CD14-positive monocyte (primary cell): Measurements from ENCODE around the gene CARD6. TPM values are rescaled to one million over a fixed set of nuclear protein-coding genes. Genes with fewer than 3 reads are reported as not detected.

Experiments used
- DNase-seq, 3 donors: peaks; one replicate each; pipeline ENCODE4 v3.0.0-alpha.2; 2011 to 2022
- H2AFZ ChIP-seq: 2 replicates; pipeline ENCODE4 v1.6.0; 2012; ENCODE audit warnings: mild to moderate bottlenecking, low read depth, low read length, inconsistent platforms; ENCODE audit not compliant: insufficient read depth, poor library complexity, severe bottlenecking
- H3K27ac ChIP-seq, 2 donors: 1 replicate in 1 of 2; 2 replicates in 1 of 2; pipeline ENCODE4 v1.5.1; 2012 to 2013; ENCODE audit warnings: low read length in 2 of 2, control low read depth in 1 of 2, inconsistent platforms in 1 of 2, low read depth in 1 of 2, mild to moderate bottlenecking in 1 of 2
- H3K27me3 ChIP-seq, 2 donors: one replicate each; pipeline versions ENCODE4 v1.6.0 to v1.6.1; 2011 to 2013; ENCODE audit warnings: low read length in 2 of 2; ENCODE audit not compliant: control insufficient read depth in 2 of 2, insufficient read depth in 2 of 2
- H3K36me3 ChIP-seq, 2 donors: replicated peaks in 1 of 2; 1 replicate in 1 of 2; 2 replicates in 1 of 2; pipeline versions ENCODE4 v1.5.1 to v1.6.1; 2012 to 2013; ENCODE audit warnings: low read length in 2 of 2, control low read depth in 1 of 2, inconsistent platforms in 1 of 2, mild to moderate bottlenecking in 1 of 2; ENCODE audit not compliant: insufficient read depth in 2 of 2, control insufficient read depth in 1 of 2
- H3K4me1 ChIP-seq, 2 donors: 1 replicate in 1 of 2; 2 replicates in 1 of 2; pipeline versions ENCODE4 v1.5.1 to v1.6.1; 2012 to 2013; ENCODE audit warnings: low read length in 2 of 2, control low read depth in 1 of 2, inconsistent platforms in 1 of 2, mild to moderate bottlenecking in 1 of 2, moderate library complexity in 1 of 2; ENCODE audit not compliant: insufficient read depth in 2 of 2, control insufficient read depth in 1 of 2
- H3K4me2 ChIP-seq: replicated peaks from 2 replicates; pipeline ENCODE3; 2012; ENCODE audit warnings: low read length, moderate library complexity, mild to moderate bottlenecking; ENCODE audit not compliant: poor library complexity, severe bottlenecking; ENCODE audit errors: extremely low read depth
- H3K4me3 ChIP-seq, 3 experiments: fragments of 200-600 bp in 1 of 3; sonication (generic) in 1 of 3; replicated peaks in 1 of 3; 1 replicate in 2 of 3; 2 replicates in 1 of 3; pipeline ENCODE4 v1.5.1; 2011 to 2013; ENCODE audit warnings: low read length in 3 of 3, mild to moderate bottlenecking in 3 of 3, control low read depth in 2 of 3, low read depth in 2 of 3, inconsistent platforms in 1 of 3, moderate library complexity in 1 of 3
- H3K79me2 ChIP-seq: 2 replicates; pipeline ENCODE4 v1.6.0; 2012; ENCODE audit warnings: mild to moderate bottlenecking, control low read depth, inconsistent platforms, low read length, moderate library complexity; ENCODE audit not compliant: insufficient read depth
- H3K9ac ChIP-seq: 2 replicates; pipeline ENCODE4 v1.6.0; 2017; ENCODE audit warnings: low read length, mild to moderate bottlenecking; ENCODE audit not compliant: insufficient read depth, poor library complexity, severe bottlenecking
- H3K9me3 ChIP-seq, 2 donors: replicated peaks in 1 of 2; 1 replicate in 1 of 2; 2 replicates in 1 of 2; pipeline versions ENCODE4 v1.5.1 to v1.6.1; 2012 to 2013; ENCODE audit warnings: low read length in 2 of 2, control low read depth in 1 of 2; ENCODE audit not compliant: control insufficient read depth in 1 of 2, insufficient read depth in 1 of 2
- H4K20me1 ChIP-seq: 2 replicates; pipeline ENCODE4 v1.6.0; 2012; ENCODE audit warnings: mild to moderate bottlenecking, low read length, control low read depth, moderate library complexity; ENCODE audit not compliant: insufficient read depth
- H3K27ac Mint-ChIP-seq, 7 donors: one replicate each; pipeline ENCODE4 v1.8.0; 2020; ENCODE audit warnings: mild to moderate bottlenecking in 7 of 7, mixed read lengths in 7 of 7, moderate library complexity in 6 of 7, inconsistent platforms in 2 of 7
- H3K27me3 Mint-ChIP-seq, 3 donors: one replicate each; pipeline ENCODE4 v1.8.0; 2021 to 2022; ENCODE audit warnings: low read depth in 3 of 3, mild to moderate bottlenecking in 3 of 3, mixed read lengths in 3 of 3, moderate library complexity in 3 of 3, inconsistent platforms in 1 of 3
- H3K36me3 Mint-ChIP-seq, 2 donors: one replicate each; pipeline ENCODE4 v1.8.0; 2020; ENCODE audit warnings: mixed read lengths in 2 of 2, inconsistent platforms in 1 of 2, mild to moderate bottlenecking in 1 of 2
- H3K4me1 Mint-ChIP-seq: one replicate; pipeline ENCODE4 v1.8.0; 2020; ENCODE audit warnings: mild to moderate bottlenecking, mixed read lengths
- H3K4me3 Mint-ChIP-seq, 2 donors: one replicate each; pipeline ENCODE4 v1.8.0; 2020; ENCODE audit warnings: mild to moderate bottlenecking in 2 of 2, mixed read lengths in 2 of 2, moderate library complexity in 1 of 2
- H3K9me3 Mint-ChIP-seq, 7 donors: one replicate each; pipeline ENCODE4 v1.8.0; 2020 to 2022; ENCODE audit warnings: mixed read lengths in 7 of 7, mild to moderate bottlenecking in 6 of 7, moderate library complexity in 6 of 7, inconsistent platforms in 2 of 7
- CTCF ChIP-seq: fragments of 200-600 bp; IDR thresholded peaks from one replicate; pipeline ENCODE4 v1.8.0; 2022; ENCODE audit warnings: antibody characterized with exemption, mild to moderate bottlenecking
- WGBS: methylation state at CpG from one replicate; pipeline ENCODE4 v1.1.5; 2013; ENCODE audit warnings: missing lambda C conversion rate; ENCODE audit not compliant: insufficient coverage; 5-methylcytosine and 5-hydroxymethylcytosine counted together
- intact Hi-C, 2 donors: fragments of 100-400 bp; cut with micrococcal nuclease; formaldehyde crosslinking; loops; one replicate each; pipeline versions ENCODE4 v1.15.0 to v1.15.1; 2023
- polyA plus RNA-seq, 3 donors: library from polyadenylated mRNA; depleted of rRNA in 1 of 3; unstranded in 2 of 3; stranded (reverse) in 1 of 3; fragments of 300-500 nt in 2 of 3; fragments of >200 nt in 1 of 3; fragmentation: Illumina TruSeq in 2 of 3; gene quantifications; 1 replicate in 2 of 3; 2 replicates in 1 of 3; pipeline ENCODE4 v1.2.3, GENCODE V29; 2012 to 2021

Gene CARD6
- polyA plus RNA-seq, 3 donors = 5.8 to 15.6 (median 10.6) TPM

DNA sequence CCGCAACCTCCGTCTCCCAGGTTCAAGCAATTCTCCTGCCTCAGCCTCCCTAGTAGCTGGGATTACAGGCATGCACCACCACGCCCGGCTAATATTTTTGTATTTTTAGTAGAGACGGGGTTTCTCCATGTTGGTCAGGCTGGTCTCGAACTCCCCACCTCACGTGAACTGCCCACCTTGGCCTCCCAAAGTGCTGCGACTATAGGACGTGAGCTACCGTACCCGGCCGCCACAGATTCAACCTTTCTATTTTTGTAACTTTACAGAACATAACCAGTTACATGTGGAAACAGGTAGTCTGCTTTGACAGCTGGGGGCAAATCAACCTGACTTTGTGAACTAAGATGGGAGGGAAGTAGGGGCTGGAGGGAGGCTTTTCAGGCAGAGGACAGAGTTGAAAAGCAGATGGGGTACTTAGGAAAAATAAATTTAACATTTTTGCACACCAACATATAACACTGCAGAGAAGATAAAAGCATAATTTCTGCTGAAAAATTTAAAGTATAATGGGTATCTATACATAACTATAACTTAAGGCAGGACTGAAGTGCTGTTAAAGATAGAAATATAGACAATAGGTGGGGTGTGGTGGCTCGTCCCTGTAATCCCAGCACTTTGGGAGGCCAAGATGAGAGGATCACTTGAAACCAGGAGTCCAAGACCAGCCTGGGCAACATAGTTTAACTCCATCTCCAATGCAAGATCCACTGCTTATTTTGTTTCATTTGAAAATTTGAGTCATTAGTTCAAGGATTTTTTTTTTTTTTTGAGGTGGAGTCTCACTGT, 11.2 kb upstream of the CARD6 start:
- no peaks in the 10 kb centered on the region for H3K27me3 Mint-ChIP-seq
- WGBS = no CpG with 5 or more reads among the region's 13 CpGs
- no peaks in the 10 kb centered on the region for H3K9me3 ChIP-seq
- no peak overlapping the region for H3K4me2 ChIP-seq
- no peak overlapping the region for H2AFZ ChIP-seq
- peaks cover 30% of the 10 kb centered on the region for H3K4me1 Mint-ChIP-seq
- peaks cover 75 to 90% of the 10 kb centered on the region in 2 donors for H3K36me3 ChIP-seq
- peaks cover 51% of the 10 kb centered on the region for H3K79me2 ChIP-seq
- no peak overlapping the region for H3K27ac ChIP-seq
- peaks cover 0 to under 1% (median 0%) of the 10 kb centered on the region in 7 donors for H3K9me3 Mint-ChIP-seq
- intact Hi-C loops = loop anchor here in 1 of 2 donors (10.0 kb wide), 2 partner anchors 75 to 1075 kb away; partner anchors contain the start of genes RIMOC1 and TTC33
- no peak for TF ChIP-seq CTCF
- H3K9ac ChIP-seq = no peak overlapping the region
- H3K27me3 ChIP-seq = no peaks in the 10 kb centered on the region
- peaks cover 90% of the 10 kb centered on the region for H4K20me1 ChIP-seq
- DNase-seq = no peak
- no peak overlapping the region for H3K4me3 ChIP-seq
- H3K4me3 Mint-ChIP-seq = no peak overlapping the region
- H3K27ac Mint-ChIP-seq = peak overlapping the region in 3 of 7 donors; percentile 15 to 48 (median 20)
- H3K4me1 ChIP-seq = peaks cover 14 to 19% of the 10 kb centered on the region in 2 donors
- H3K36me3 Mint-ChIP-seq = peaks cover 78 to 89% of the 10 kb centered on the region in 2 donors

DNA sequence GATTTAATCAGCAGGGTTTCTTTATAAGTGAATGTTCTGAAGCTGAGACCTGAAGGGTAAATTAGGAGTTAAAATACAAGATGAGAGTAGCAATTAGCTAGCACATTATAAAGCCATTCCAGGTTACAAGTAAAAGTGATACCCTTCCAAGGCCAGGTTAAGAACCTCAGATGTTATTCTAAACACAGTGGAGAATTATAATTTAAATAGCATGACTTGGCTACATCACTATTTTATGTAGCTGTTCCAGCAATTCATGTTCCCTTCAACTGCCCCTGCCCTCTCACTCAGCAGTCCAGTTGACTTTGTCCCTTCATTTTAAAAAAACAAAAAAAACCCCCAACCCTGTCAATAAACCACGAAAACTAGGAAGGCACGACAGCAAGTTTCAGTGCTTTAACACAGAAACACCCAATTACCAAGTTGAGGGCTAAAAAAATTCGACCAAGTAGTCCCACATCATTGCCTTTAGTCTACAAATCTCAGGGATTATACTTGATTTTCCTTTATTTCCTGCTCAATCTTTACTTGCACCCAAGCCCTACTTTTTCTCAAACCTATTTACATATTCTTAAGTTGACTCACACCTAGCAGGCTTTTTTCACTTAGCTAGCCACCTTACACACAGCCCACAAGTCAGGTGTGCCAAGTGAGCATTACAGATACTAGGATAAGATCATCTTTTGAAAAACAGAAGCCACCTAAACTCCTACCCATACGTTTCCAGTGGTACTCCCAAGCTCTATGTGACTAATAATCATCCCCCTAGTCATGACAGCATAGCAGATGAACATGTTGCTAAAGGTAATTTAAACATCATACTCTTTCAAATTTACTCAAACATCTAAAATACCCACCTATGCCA, 9.6 kb upstream of the CARD6 start:
- Histone ChIP-seq H2AFZ (no peak overlapping the region), H3K4me1 (peaks cover 24 to 30% of the 10 kb centered on the region in 2 donors), H4K20me1 (peaks cover 75% of the 10 kb centered on the region), H3K4me3 (no peak overlapping the region), H3K36me3 (peaks cover 70 to 76% of the 10 kb centered on the region in 2 donors), H3K27ac (peak overlapping the region in 1 of 2 donors; percentile 7), H3K79me2 (peaks cover 52% of the 10 kb centered on the region), H3K4me2 (no peak overlapping the region), H3K27me3 (no peaks in the 10 kb centered on the region), H3K9ac (no peak overlapping the region), H3K9me3 (no peaks in the 10 kb centered on the region)
- Mint-ChIP-seq H3K4me1 (peaks cover 38% of the 10 kb centered on the region), H3K27ac (peak overlapping the region in 5 of 7 donors; percentile 8 to 71 (median 48)), H3K9me3 (peaks cover 0 to 1% (median 0%) of the 10 kb centered on the region in 7 donors), H3K36me3 (peaks cover 72 to 77% of the 10 kb centered on the region in 2 donors), H3K4me3 (no peak overlapping the region), H3K27me3 (no peaks in the 10 kb centered on the region)
- no peak for TF ChIP-seq CTCF
- 81% methylated on average over 3 of the region's 4 CpGs for WGBS
- intact Hi-C loops = loop anchor here in 1 of 2 donors (10.0 kb wide), 2 partner anchors 77 to 1073 kb away; partner anchors contain the start of genes RIMOC1 and TTC33
- DNase-seq = no peak
